Mesothelial cell of epicardium (in vitro differentiated cells): ENCODE measurements around the gene NLRP5. TPM values are rescaled to one million over a fixed set of nuclear protein-coding genes. Genes with fewer than 3 reads are reported as not detected.
A peak's percentile ranks its signal among the peaks of the same experiment; 100 is the strongest.

Experiments
- DNase-seq, 2 experiments: peaks; one replicate each; pipeline ENCODE4 v3.0.0; 2021; ENCODE audit warnings: low spot score in 2 of 2; ENCODE audit not compliant: unreplicated experiment in 2 of 2
- H3K27ac Mint-ChIP-seq: 2 replicates; pipeline ENCODE4 v1.8.0; 2021; ENCODE audit warnings: mixed read lengths
- H3K27me3 Mint-ChIP-seq: 2 replicates; pipeline ENCODE4 v1.8.0; 2021; ENCODE audit warnings: low read depth, mixed read lengths
- H3K36me3 Mint-ChIP-seq: 2 replicates; pipeline ENCODE4 v1.8.0; 2021; ENCODE audit warnings: mixed read lengths
- H3K4me1 Mint-ChIP-seq: 2 replicates; pipeline ENCODE4 v1.8.0; 2021; ENCODE audit warnings: mixed read lengths
- H3K4me3 Mint-ChIP-seq: 2 replicates; pipeline ENCODE4 v1.8.0; 2021; ENCODE audit warnings: mild to moderate bottlenecking, moderate library complexity, mixed read lengths
- H3K9me3 Mint-ChIP-seq: 2 replicates; pipeline ENCODE4 v1.8.0; 2021; ENCODE audit warnings: mixed read lengths
- total RNA-seq: library from RNA; stranded (reverse); gene quantifications from 3 replicates; pipeline ENCODE4 v1.2.1, GENCODE V29; 2021
- TF ChIP-seq, protein P1 (sequence below): fragments of 200-600 bp; sonication (generic); IDR thresholded peaks from one replicate; pipeline ENCODE4 v1.5.0; 2021; ENCODE audit warnings: antibody characterized with exemption; ENCODE audit not compliant: unreplicated experiment

Gene NLRP5
- total RNA-seq, 1 donor from 2014 or later = not detected

GRCh38 chr19:56110515-56111448 is 124.2 kb downstream of the NLRP5 start:
- Mint-ChIP-seq H3K4me1 (peaks cover 48% of the 10 kb centered on the region), H3K4me3 (peak overlapping the region; percentile 10), H3K9me3 (no peaks in the 10 kb centered on the region), H3K27ac (peak overlapping the region; percentile 78), H3K36me3 (peaks cover 7% of the 10 kb centered on the region), H3K27me3 (no peaks in the 10 kb centered on the region)
- TF ChIP-seq, protein P1, sequence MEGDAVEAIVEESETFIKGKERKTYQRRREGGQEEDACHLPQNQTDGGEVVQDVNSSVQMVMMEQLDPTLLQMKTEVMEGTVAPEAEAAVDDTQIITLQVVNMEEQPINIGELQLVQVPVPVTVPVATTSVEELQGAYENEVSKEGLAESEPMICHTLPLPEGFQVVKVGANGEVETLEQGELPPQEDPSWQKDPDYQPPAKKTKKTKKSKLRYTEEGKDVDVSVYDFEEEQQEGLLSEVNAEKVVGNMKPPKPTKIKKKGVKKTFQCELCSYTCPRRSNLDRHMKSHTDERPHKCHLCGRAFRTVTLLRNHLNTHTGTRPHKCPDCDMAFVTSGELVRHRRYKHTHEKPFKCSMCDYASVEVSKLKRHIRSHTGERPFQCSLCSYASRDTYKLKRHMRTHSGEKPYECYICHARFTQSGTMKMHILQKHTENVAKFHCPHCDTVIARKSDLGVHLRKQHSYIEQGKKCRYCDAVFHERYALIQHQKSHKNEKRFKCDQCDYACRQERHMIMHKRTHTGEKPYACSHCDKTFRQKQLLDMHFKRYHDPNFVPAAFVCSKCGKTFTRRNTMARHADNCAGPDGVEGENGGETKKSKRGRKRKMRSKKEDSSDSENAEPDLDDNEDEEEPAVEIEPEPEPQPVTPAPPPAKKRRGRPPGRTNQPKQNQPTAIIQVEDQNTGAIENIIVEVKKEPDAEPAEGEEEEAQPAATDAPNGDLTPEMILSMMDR = no peak
- no peak for DNase-seq

Other genes starting within 250 kb of the NLRP5 start
- not detected in 3 replicates for gene NLRP9, start 248.4 kb upstream of the NLRP5 start, total RNA-seq
- gene RFPL4A, start 227.7 kb upstream of the NLRP5 start, total RNA-seq = not detected in 3 replicates
- gene RFPL4AL1, start 217.7 kb upstream of the NLRP5 start, total RNA-seq = not detected in 3 replicates
- not detected in 3 replicates for gene NLRP11, start 154.8 kb upstream of the NLRP5 start, total RNA-seq
- gene NLRP4, start 150.2 kb upstream of the NLRP5 start, total RNA-seq = not detected in 3 replicates
- gene NLRP13, start 54.4 kb upstream of the NLRP5 start, total RNA-seq = not detected in 3 replicates
- gene NLRP8, start 38.9 kb upstream of the NLRP5 start, total RNA-seq = not detected in 3 replicates
- 33.3 to 38.3 TPM (median 35.5 TPM) in 3 replicates for gene ZNF787, start 134.5 kb downstream of the NLRP5 start, total RNA-seq
- gene ZNF444, start 154.5 kb downstream of the NLRP5 start, total RNA-seq = 61.3 to 66.1 TPM (median 63.6 TPM) in 3 replicates
- gene GALP, start 189.2 kb downstream of the NLRP5 start, total RNA-seq = not detected in 3 replicates
- 0.13 TPM in 1 of 3 replicates, not detected in the others for gene ZSCAN5B, start 211.0 kb downstream of the NLRP5 start, total RNA-seq
- gene ZSCAN5C, start 215.5 kb downstream of the NLRP5 start, total RNA-seq = not detected in 3 replicates